ENCODE results near the gene P4HB. TPM values are rescaled to one million over a fixed set of nuclear protein-coding genes. Genes with fewer than 3 reads are reported as not detected.

P4HB gene
- total and polyA plus RNA-seq, 2 donors (not counting 1 experiment from before 2014, with no cell fraction given) = 109 to 1,034 TPM

DNA sequence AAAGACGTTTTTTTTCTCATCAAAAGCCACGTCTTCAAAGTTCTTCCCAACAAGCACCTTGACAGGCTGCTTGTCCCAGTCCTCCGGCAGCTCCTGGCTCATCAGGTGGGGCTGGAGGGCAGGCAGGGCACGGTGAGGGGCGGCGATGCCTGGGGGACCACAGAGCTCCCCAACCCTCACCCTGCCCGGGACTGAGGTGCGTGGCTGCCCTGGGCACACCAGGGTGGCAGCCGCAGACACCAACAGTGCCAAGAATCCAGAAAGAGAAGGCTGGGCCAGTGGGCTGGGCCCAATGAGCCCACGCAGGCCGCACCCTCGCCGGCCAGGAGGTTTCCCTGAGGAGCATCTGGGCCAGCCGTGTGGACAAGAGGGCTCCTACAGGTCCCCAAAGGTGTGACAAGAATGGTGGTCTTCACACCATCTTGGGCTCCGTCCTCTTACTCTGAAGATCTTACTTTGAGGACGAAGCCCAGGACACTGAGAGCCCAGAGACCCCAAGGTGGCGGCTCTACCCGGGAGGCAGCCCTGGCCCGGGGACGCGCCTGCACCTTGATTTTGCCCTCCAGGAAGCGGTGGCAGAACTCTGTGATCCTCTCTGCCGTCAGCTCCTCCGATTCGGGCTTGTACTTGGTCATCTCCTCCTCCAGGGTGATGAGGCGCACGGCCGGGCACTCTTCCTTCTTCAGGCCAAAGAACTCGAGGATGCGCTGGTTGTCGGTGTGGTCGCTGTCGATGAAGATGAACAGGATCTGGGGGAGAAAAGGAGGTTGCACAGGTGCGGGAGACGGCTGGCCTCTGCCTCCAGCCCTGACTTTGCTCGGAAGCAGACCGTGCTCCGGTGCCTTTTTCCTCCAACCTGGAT, 14.2 kb downstream of the P4HB start:
- no peak for DNase-seq (ENCODE audit: low read depth in 2 of 2)
- Histone ChIP-seq H3K27ac (ENCODE audit: insufficient read depth, low read length) (no peak overlapping the region), H3K9ac (ENCODE audit: insufficient read depth, low read length) (no peak overlapping the region), H3K4me3 (replicated peaks in 1 of 4; ENCODE audit: control extremely low read depth in 1 of 4, insufficient read depth in 1 of 4, low read depth in 3 of 4, low read length in 4 of 4) (no peak overlapping the region), H3K4me1 (ENCODE audit: control insufficient read depth, extremely low read depth, insufficient read depth, low read length) (no peaks in the 10 kb centered on the region), H3K4me2 (ENCODE audit: extremely low read depth, insufficient read depth, low read length) (no peak overlapping the region), H3K79me2 (ENCODE audit: control insufficient read depth, insufficient read depth, low read length) (no peaks in the 10 kb centered on the region), H3K27me3 (ENCODE audit: control insufficient read depth, insufficient read depth, low read length) (no peaks in the 10 kb centered on the region), H3K9me3 (ENCODE audit: control insufficient read depth, insufficient read depth, low read depth, low read length) (no peaks in the 10 kb centered on the region), H4K20me1 (ENCODE audit: control insufficient read depth, extremely low read depth, insufficient read depth, low read length) (no peaks in the 10 kb centered on the region), H3K36me3 (ENCODE audit: control insufficient read depth, insufficient read depth, low read length) (peaks cover 50% of the 10 kb centered on the region), H2AFZ (ENCODE audit: low read length) (no peak overlapping the region)
- TF ChIP-seq, protein P1, sequence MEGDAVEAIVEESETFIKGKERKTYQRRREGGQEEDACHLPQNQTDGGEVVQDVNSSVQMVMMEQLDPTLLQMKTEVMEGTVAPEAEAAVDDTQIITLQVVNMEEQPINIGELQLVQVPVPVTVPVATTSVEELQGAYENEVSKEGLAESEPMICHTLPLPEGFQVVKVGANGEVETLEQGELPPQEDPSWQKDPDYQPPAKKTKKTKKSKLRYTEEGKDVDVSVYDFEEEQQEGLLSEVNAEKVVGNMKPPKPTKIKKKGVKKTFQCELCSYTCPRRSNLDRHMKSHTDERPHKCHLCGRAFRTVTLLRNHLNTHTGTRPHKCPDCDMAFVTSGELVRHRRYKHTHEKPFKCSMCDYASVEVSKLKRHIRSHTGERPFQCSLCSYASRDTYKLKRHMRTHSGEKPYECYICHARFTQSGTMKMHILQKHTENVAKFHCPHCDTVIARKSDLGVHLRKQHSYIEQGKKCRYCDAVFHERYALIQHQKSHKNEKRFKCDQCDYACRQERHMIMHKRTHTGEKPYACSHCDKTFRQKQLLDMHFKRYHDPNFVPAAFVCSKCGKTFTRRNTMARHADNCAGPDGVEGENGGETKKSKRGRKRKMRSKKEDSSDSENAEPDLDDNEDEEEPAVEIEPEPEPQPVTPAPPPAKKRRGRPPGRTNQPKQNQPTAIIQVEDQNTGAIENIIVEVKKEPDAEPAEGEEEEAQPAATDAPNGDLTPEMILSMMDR (conservative IDR thresholded peaks at IDR 0.05 in 1 of 2, IDR thresholded peaks at IDR 0.05 in 1 of 2; ENCODE audit: low read depth in 1 of 2, low read length in 2 of 2) = no peak
- no peak for TF ChIP-seq EZH2 (IDR thresholded peaks at IDR 0.05; ENCODE audit: low read length, missing control alignments)

DNA sequence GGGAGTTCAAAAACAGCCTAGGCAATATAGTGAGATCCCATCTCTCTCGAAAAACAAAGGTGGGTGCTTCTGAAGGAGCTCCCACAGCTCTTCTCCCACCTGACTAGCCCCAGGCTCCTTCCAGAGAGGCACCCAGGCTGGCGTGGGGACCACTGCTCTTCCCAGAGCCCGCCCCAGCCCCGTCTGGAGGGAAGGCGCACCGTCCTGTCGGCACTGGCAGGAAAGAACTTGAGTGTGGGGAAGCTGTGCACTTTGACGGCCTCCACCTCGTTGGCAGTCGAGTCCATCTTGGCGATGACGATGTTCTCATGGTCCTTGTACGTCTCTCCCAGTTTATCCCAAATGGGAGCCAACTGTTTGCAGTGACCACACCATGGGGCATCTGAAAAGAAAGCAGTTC, 15.0 kb downstream of the P4HB start:
- Histone ChIP-seq H3K9ac (ENCODE audit: insufficient read depth, low read length) (no peak overlapping the region), H3K4me1 (ENCODE audit: control insufficient read depth, extremely low read depth, insufficient read depth, low read length) (no peaks in the 10 kb centered on the region), H2AFZ (ENCODE audit: low read length) (no peak overlapping the region), H3K27ac (ENCODE audit: insufficient read depth, low read length) (no peak overlapping the region), H3K9me3 (ENCODE audit: control insufficient read depth, insufficient read depth, low read depth, low read length) (no peaks in the 10 kb centered on the region), H3K27me3 (ENCODE audit: control insufficient read depth, insufficient read depth, low read length) (no peaks in the 10 kb centered on the region), H3K79me2 (ENCODE audit: control insufficient read depth, insufficient read depth, low read length) (no peaks in the 10 kb centered on the region), H3K4me3 (replicated peaks in 1 of 4; ENCODE audit: control extremely low read depth in 1 of 4, insufficient read depth in 1 of 4, low read depth in 3 of 4, low read length in 4 of 4) (no peak overlapping the region), H3K36me3 (ENCODE audit: control insufficient read depth, insufficient read depth, low read length) (peaks cover 48% of the 10 kb centered on the region), H4K20me1 (ENCODE audit: control insufficient read depth, extremely low read depth, insufficient read depth, low read length) (no peaks in the 10 kb centered on the region), H3K4me2 (ENCODE audit: extremely low read depth, insufficient read depth, low read length) (no peak overlapping the region)
- DNase-seq (ENCODE audit: low read depth in 2 of 2) = no peak
- TF ChIP-seq, protein P1 (conservative IDR thresholded peaks at IDR 0.05 in 1 of 2, IDR thresholded peaks at IDR 0.05 in 1 of 2; ENCODE audit: low read depth in 1 of 2, low read length in 2 of 2) = no peak
- no peak for TF ChIP-seq EZH2 (IDR thresholded peaks at IDR 0.05; ENCODE audit: low read length, missing control alignments)

DNA sequence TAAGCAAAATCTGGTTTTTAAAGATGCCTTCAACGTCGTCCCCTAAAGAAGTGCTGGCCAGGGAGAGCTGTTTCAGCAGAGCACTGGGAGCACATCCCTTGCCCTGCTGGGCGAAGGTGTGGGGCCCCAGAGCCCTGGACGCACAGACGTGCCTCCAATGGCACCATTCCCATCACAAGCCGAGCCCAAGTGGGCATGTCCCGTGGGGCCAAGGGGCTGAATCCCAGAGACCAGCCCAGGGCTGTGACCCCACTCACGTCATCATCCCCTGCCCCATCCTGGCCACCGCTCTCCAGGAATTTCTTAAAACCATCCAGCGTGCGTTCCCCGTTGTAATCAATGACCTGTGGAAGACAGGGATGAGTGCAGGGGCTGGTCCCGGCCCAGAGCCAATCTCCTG, 15.4 kb downstream of the P4HB start:
- H3K79me2 ChIP-seq (ENCODE audit: control insufficient read depth, insufficient read depth, low read length) = no peaks in the 10 kb centered on the region
- H3K4me3 ChIP-seq (replicated peaks in 1 of 4; ENCODE audit: control extremely low read depth in 1 of 4, insufficient read depth in 1 of 4, low read depth in 3 of 4, low read length in 4 of 4) = no peak overlapping the region
- H3K9me3 ChIP-seq (ENCODE audit: control insufficient read depth, insufficient read depth, low read depth, low read length) = no peaks in the 10 kb centered on the region
- H3K27me3 ChIP-seq (ENCODE audit: control insufficient read depth, insufficient read depth, low read length) = no peaks in the 10 kb centered on the region
- peaks cover 47% of the 10 kb centered on the region for H3K36me3 ChIP-seq (ENCODE audit: control insufficient read depth, insufficient read depth, low read length)
- no peaks in the 10 kb centered on the region for H4K20me1 ChIP-seq (ENCODE audit: control insufficient read depth, extremely low read depth, insufficient read depth, low read length)
- H2AFZ ChIP-seq (ENCODE audit: low read length) = no peak overlapping the region
- TF ChIP-seq, protein P1 (conservative IDR thresholded peaks at IDR 0.05 in 1 of 2, IDR thresholded peaks at IDR 0.05 in 1 of 2; ENCODE audit: low read depth in 1 of 2, low read length in 2 of 2) = no peak
- no peak for TF ChIP-seq EZH2 (IDR thresholded peaks at IDR 0.05; ENCODE audit: low read length, missing control alignments)
- no peaks in the 10 kb centered on the region for H3K4me1 ChIP-seq (ENCODE audit: control insufficient read depth, extremely low read depth, insufficient read depth, low read length)
- DNase-seq (ENCODE audit: low read depth in 2 of 2) = no peak
- no peak overlapping the region for H3K4me2 ChIP-seq (ENCODE audit: extremely low read depth, insufficient read depth, low read length)
- no peak overlapping the region for H3K9ac ChIP-seq (ENCODE audit: insufficient read depth, low read length)
- H3K27ac ChIP-seq (ENCODE audit: insufficient read depth, low read length) = no peak overlapping the region
